Stimulated activated naive CD8-positive, alpha-beta T cell treated with anti-CD3 and anti-CD28 coated beads, Interleukin-15, Interleukin-2, amounts not matched to agents 100 U/mL and 50 U/mL, for 24 hours (primary cell): ENCODE results near the gene IL4I1.
A peak's percentile ranks its signal among the peaks of the same experiment; 100 is the strongest.

Experiments used
- ATAC-seq: fragments of 150-1000 bp; cut with Tn5 transposase; one replicate; pipeline ENCODE4 v1.10.0; 2021
- DNase-seq: peaks from one replicate; pipeline ENCODE4 v3.0.0; 2021

IL4I1 gene

DNA sequence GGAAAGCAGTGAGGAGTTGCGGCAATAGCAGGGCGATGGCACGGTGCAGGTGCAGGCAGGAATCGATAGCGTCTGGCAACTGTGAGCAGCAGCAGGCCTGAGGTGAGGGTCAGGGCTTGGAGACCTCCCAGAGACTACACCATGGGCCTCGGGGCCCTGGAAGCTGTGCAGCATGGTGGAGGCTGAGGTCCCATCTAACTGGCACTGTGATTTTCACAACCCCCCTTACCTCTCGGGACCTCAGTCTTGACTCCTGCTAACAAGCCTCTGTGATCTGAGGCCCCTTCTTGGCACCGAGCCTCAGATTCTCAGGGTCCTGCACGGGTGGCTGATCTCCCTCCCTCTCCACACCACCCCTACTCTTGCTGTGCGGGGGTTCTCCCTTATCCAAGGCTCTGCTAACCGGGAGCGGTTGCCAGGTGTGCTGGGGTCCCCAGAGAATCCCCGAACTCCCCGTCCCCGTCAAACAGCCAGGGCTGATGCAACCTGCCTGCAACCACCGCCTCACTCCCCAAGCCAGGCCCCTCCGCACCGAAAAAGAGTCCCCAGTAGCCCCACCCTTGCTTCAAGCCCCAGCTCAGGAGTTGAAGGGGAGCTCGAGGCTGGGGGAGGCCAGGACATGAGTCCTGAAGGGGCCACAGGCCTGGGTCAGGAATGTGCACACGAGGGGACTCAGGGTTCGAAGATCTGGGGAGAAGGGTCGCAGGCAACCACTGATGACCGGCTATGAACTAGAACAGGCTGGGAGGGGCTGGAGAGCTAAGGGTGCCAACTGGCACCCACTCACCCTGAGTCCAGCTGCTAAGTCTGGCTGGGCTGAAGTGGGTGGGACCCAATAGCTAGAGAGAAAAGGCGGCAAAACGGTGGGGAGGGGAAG lies 27.6 kb upstream of the IL4I1 start:
- ATAC-seq (no peak), DNase-seq (no peak)

DNA sequence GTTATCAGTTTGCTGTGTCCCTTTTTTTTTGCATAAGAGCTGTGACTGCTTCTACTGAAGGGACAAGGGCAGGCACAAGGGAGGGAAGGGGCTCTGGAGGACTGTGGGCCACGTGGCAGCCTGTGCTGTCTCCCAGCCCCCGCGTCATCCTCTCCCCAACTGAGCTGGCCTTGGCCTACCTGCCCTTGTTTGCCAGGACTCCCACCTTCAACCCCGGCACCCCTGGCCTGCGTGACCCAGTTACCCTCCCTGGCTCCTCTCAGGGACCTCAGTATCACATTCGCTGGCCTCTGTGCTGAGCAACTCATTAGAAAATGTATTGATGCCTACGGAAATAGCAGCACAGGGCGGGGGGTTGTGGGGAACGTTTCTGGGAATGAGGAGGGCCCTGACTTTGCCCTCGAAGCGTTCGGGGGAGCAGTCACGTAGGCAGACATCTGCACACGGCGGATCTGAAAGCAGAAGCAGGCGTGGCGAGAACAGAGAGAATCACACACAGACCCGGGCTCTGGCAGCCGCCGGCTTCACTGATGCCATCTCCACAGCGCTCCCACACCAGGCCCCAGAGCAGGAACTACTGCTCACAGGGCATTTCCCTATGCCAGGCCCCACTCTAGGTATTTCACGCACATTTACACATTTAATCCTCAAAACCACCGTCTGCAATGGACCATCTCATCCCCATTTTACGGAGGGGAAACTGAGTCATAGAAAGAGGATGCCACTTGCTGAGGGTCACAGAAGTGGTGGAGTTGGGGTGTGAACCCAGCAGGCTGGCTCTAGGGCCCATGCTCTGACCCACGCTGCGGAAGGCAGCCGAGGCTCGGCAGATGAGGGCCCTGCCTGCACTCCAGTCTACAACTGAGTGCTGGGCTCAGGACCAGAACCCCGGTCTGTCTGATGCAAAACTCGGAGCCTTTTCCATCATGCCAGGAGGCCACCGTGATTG lies 26.6 kb upstream of the IL4I1 start:
- no peak for ATAC-seq
- no peak for DNase-seq

DNA sequence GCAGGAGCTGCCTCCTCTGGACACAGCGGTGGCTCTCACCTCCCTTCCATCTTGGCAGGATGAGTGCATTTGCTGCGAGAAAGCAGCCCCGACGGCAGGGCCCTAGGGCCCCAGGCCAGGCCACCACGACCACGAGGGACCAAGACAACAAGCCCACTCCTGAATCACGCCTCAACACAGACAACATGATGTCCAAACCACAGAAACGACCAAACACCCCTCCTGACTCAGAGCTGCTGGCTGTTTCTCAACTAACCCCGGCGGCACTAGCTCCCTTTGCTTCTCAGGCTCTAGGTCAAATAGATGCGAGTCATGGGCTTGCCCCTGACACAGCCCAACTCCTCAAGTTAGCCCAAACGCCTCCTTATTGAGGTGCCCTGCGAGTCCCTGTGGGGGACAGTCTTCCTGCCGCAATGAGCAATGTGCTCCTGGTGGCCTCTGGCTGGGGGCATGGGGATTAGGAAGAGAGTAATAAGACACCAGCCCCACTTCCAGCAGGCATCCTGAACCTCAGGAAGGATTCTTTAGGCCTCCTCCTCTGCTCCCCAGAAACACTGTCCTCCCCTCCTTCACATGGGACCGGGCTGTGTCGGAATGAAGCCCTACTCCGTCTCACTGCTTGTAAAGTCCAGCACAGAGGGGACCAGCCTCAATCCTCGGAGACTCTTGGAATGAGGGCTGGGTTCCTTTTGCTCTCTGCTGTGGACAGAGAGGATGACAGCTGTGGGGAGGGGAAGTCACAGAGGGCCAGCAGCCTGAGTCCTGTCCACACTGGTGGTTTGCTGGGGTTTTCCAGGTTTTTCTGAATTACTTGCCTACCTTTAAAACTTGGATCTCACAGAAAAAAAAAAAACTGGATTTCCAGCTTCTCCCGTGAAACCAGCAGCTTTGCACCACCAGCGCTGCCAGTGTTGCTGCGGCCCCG lies 25.4 kb upstream of the IL4I1 start:
- DNase-seq = no peak
- peak; percentile 44 for ATAC-seq

DNA sequence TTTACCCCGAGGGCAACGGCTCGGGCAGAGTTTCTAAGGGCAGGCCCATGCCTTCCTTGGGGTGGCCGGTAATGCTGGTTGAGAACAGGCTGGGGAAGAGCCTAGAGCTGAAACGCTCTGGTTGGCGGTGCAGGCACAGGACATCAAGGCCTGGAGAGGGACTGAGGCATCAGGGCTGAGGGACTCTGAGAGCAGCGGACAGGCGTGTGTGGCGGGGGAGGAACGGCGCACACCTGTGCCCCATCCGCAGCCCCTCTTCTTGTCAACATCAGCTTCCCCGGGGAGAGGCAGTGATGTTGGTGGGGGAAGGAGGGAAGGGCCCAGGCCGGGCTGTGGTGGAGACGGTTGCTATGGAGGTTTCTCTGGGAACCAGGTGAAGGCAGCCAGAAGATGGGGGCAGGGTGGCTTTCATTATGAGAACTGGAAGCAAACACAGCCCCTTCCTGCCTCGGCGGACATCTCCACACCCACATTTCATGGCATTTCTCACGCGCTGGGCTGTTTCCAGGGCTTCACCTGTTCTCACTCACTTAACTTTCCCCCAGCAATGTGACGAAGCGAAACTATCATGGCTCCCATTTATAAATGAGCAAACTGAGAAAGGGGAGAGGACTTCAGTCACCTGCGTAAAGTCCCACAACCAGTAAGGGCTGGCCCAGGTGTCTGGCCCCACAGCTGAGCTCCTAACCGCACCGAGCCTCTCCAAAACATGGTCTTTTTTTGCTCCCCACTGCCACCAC lies 24.1 kb upstream of the IL4I1 start:
- ATAC-seq = peak; percentile 16
- DNase-seq = no peak

DNA sequence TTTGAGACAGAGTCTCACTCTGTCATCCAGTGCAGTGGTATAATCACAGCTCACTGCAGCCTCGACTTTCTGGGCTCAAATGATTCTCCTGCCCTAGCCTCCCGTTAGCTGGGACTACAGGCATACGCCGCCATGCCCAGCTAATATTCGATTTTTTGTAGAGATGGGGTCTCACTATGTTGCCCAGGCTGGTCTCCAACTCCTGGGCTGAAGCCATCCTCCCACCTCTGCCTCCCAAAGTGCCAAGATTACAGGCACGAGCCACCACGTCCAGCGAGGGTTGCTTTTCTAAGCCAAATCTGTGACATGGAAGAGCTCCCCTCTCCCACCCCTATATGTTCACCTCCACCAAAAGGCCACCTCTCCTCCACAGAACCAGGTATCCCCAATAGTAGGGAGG lies 21.4 kb upstream of the IL4I1 start:
- no peak for ATAC-seq

DNA sequence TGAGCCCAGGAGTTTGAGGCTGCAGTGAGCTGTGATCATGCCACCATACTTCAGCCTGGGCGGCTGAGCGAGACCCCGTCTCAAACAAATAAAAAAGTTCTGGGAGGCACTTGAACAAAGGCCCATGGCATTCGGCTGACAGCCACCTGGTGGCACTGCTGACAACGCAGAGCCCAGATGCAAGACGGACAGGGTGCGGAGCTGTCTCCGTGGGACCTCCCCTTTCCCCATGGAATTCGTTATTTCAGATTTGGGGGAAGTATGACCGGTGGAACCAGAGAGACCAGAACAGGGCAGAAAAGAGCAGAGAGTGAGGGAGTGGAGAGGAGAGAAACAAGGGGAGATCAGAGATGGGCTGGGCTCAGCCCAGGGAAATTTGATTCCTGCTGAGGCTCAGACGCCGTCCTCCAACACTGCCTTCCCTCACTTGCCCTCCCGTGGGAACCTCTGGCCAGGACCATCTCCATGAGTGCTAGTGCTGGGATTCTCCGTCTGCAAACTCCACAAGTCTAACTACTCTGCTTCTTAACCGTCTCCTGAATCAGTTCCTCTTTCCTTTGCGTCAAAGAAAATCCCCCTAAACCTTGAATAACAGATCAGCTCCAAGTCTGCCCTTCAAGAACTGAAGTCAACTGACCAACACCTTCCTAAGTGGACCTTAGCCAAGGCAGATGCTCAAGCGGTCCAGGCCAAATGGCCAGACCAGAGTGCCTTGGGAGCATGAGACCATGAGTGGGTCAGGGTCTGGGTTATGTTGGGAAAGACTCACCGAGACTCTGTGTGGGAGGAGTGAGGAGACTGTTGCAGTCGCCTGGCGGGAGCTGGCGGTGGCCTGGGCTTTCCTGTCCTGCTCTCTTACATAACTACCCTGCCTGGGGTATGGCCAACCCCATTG lies 20.4 kb upstream of the IL4I1 start:
- ATAC-seq = no peak
- DNase-seq = no peak

More for the DNA sequence above, 21.4 kb upstream of the IL4I1 start:
- no peak for DNase-seq

DNA sequence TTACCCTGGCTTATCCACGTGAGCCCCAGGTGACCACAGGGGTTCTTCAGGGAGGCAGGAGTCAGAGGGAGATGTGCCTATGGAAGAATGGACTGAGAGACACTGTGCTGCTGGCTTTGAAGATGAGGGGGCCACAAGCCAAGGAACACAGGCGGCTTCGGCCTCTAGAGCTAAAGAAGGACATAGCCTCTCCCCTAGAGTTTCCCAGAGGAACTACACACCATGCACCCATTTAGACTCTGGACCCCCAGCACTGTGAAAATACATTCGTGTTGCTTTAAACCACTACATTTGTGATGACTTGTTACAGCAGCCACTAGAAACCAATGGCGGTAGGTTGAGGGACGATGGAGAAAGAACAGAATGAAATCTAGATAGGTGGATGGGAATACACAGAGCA lies 18.6 kb upstream of the IL4I1 start:
- DNase-seq = no peak

DNA sequence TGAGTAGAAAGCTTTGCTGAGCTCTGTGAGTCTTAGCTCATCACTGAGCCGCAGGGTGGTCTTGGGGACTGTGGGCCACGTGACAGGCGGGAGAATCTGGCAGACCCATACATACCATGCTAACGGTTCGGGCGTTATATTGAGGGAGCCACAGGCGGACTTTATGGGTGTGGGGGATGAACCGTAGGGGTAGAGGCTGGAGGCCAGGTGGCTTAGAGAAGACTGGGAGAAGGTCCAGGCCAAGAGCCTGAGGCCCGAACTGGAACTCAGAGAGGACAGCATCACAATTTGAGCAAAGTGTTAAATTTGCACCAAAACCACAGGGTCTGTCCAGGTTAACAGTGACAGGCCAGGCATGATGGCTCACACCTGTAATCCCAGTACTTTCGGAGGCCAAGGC lies 17.0 kb upstream of the IL4I1 start:
- ATAC-seq = no peak
- no peak for DNase-seq

More for the DNA sequence above, 18.6 kb upstream of the IL4I1 start:
- ATAC-seq = no peak

DNA sequence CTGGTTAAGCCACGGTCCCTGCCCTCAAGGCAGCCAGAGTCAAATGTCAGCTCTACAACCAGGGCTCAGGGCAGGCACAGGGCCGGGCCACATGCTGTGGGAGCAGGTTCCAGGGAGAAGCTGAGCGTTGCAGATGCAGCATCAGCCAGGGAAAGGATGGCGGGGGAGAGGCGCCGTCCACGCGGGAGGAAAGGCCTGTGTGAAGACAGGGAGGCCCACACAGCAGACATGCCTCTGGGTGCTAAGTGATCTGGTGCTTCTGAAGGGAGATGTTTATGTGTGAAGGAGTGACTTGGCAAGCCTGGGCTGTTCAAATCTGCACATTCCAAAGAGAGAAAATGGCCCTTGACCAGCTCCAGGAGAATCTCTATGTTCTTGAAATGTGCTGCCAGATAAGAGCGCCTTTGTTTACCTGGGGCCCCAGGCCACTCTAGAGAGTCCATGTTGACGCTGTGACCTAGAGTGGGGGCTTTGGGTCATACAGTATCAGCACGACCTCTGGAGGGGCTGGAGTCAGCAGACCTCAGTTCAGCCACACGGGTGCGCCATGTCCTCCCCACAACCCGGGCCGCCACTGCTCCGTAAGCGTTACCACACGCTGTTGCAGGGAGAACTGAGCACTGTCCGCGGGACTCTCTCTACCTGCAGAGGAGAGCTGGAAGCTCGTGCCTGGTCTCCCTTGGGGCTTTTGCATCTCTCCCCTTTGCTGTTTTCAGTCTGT lies 16.4 kb upstream of the IL4I1 start:
- DNase-seq (no peak), ATAC-seq (no peak)

DNA sequence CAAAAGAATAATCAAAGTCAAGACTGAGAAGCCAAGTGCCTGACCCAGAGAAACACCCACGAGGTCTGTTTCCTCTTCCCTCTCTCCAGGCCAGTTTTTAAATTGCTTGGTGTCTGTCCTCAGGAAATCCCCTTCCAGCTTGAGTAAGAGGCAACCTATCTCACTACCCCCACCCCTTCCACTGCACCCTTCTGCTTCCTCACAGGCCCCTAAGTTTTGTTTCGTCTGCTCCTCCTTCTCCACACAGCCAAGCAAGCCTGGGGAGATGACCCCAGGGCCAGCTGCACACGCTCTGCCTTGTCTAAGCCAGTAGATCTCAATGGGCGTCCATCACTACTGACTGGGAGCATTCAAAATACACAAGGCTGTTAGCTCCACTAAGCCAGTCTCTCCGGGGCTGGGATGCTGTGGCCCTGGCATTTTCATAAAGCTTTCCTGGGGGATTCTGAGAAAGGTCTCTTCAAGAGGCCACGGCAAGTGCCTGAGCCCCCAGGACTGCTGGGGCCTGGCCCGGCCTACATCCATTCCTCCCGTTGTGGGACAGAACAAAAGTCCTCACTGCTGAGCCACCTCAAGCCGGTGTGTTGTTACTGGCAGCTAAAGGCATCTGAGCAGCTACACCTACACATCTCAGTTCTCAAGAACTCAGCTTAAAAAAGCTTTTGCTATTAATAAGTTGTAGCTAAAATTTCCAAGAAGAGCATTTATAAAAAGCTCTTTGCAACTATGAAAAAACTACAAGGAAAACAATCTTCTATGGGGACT lies 14.9 kb upstream of the IL4I1 start:
- DNase-seq = peak; percentile 39
- peak; percentile 75 for ATAC-seq

DNA sequence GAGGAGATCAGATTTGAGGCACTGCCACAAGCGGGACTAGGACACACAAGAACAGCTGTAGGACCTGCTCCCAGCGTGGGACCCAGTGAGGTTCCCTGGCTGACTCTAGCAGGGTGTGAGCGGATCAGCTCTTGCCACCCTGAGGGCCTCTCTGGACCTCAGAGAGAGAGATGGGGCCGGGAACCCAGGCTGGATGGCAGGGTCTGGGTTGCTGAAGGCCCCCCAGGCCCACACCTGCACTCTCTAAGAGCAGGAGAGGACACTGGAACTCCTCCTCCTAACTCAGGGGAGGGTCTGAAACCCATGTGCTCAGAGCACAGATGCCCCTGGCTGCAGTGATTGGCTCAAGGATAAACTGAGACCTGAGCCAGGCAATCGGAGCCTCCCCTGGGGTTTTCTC lies 13.5 kb upstream of the IL4I1 start:
- no peak for DNase-seq

DNA sequence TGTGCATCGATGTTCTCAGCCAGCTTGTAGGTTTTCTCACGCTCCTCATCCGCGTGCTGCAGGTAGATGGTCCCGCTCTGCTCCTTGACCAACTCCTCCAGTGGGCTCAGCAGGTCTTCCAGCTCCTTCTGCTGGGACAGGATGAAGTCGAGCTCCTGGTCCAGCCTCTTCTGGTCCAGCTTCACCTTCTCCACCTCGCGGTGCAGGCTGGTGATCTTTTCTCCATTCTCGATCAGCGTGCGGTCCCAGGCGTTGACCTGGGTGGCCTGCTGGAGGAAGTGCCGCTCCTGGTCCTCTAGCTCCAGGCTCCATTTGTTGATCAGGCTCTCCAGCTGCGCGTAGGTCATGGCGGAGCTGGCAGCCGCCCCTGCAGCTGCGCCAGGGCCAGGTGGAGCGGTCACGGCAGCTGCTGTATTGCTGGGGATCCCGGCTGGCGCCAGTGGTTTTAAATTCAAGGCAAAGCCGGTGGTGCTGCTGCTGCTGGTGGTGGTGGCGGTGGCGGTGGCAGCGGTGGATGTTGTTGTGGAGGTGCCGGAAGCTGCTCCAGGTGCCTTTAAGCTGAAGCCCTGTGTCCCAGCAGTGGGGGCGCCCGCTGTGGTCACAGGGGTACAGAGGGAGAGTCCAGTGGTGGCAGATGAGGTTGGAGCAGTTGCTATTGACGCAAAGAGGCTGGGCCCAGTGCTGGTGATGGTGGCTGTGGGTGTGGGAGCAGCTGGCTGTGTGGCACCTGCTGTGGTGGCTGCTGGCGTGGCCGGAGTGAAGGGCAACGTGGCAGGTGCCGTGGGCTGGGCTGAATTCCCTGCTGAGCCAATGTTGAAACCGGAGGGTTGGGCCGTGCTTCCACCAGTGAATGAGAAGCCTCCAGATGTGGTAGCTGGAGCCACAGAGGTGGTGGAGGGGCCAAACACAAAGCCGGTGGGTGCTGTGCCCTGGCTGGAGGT lies 12.1 kb upstream of the IL4I1 start:
- DNase-seq = no peak

More for the DNA sequence above, 13.5 kb upstream of the IL4I1 start:
- no peak for ATAC-seq

DNA sequence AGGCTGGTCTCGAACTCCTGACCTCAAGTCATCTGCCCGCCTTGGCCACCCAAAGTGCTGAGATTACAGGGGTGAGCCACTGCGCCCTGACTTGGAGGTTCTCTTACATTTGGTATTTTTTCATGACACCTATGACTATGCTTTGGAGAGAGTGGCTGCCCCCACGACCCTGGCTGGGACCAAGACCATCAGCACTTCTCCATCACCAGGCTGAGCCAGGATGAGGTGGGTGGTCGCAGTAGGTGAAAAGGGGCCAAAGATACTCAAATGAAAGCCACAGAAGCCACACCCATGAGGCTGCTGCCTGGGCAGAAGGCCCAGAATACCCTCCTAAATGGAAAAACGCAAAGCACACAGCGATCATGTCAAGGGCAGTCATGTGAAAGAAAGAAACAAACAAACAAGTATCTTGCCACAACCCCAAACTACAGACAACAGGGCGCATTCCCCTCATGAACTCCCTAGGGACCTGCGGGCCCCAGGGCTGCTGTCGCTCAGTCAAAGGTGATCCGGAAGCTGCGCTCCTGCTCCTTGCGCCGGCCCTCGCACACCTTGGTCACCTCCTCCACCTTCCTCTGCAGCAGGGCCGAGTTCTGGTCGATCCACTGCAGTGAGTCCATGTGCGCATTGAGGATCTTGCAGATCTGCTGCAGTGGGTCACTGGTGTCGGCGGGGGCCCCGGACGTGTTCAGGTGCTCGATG lies 11.2 kb upstream of the IL4I1 start:
- ATAC-seq = peak; percentile 11
- DNase-seq = no peak

More for the DNA sequence above, 12.1 kb upstream of the IL4I1 start:
- no peak for ATAC-seq

DNA sequence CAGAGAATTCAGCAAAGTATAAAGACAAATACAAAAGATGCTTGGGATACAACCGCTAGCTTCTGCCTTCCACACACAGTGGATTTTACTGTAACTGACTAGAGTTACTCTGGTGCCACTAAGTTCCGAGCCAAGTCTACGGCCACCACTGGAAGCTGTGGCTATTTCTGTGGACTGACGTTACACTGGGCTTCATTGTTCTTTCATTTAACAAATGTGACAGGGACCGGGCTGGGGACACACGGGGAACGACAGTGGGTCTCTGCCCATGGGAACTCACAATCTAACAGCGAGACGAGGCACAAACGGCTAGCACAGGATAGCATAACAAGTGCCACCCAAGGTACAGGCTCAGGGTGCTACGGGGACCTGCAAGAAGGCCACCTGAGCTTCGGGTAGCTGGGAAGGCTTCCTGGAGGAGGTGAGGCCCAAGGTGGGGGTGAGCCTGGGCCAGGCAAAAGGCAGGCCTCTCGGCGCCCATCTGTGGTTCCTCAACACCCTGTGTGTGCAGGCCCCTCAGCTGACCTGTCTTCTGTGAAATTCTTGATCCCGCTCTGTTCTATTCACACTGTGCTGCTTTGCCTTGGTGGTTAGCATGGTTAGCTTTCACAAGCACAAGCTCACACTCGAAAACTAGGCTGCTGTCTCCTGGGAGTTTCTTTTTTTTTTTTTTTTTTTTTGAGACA lies 10.3 kb upstream of the IL4I1 start:
- no peak for ATAC-seq
- no peak for DNase-seq

DNA sequence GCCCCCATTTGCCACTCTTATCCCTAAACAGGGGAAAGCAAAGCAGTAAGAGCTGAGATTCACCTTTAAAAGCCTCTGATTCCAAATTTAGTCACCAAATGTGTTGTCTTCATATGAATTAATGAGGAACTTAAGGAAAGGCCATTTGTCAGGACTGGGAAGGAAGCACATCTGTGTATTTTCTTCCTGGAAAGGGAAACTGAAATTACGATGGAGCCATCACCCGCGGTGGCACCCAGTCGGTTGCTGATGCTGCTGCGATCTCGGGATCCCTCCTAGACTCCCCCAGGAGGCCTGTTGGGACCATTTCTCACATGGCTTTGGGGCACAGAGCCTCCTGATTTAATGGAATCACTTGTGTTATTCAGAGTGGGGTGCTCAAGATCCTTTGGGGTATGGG lies 7.4 kb upstream of the IL4I1 start:
- no peak for DNase-seq
- no peak for ATAC-seq
